ENCODE results near the gene ZEB2. TPM values are rescaled to one million over a fixed set of nuclear protein-coding genes. Genes with fewer than 3 reads are reported as not detected.

Gene ZEB2
- total RNA-seq, 2 experiments from 2014 or later = 13.5 to 14.9 TPM

- CTCF ChIA-PET = no interaction called here
- Mint-ChIP-seq H3K4me3 (no peak overlapping the region), H3K4me1 (ENCODE audit: low read depth) (peaks cover 2% of the 10 kb centered on the region), H3K9me3 (no peaks in the 10 kb centered on the region), H3K27ac (no peak overlapping the region), H3K36me3 (ENCODE audit: low read depth) (peaks cover 9% of the 10 kb centered on the region), H3K27me3 (no peaks in the 10 kb centered on the region)
- TF ChIP-seq CTCF (IDR thresholded peaks at IDR 0.05) = no peak
- POLR2A ChIA-PET = interaction anchor here (0.6 kb wide), 1 partner anchor 517 kb away, joined by 3 read pairs; no protein-coding TSS in a partner anchor
- no peak for ATAC-seq
- intact Hi-C loops (cut with micrococcal nuclease) = no loop called here
- no peak for DNase-seq
Measured at GRCh38 chr2:144389930-144390311, 130.0 kb downstream of the ZEB2 start.

- ATAC-seq = no peak
- H3K36me3 Mint-ChIP-seq (ENCODE audit: low read depth) = peaks cover 9% of the 10 kb centered on the region
Measured at GRCh38 chr2:144389151-144389929, 130.6 kb downstream of the ZEB2 start.

GRCh38 chr2:144385381-144385780 is 134.5 kb downstream of the ZEB2 start:
- intact Hi-C loops (cut with micrococcal nuclease) = no loop called here
- Mint-ChIP-seq H3K36me3 (ENCODE audit: low read depth) (peaks cover 1% of the 10 kb centered on the region), H3K4me1 (ENCODE audit: low read depth) (peaks cover 29% of the 10 kb centered on the region), H3K9me3 (no peaks in the 10 kb centered on the region), H3K4me3 (no peak overlapping the region), H3K27ac (no peak overlapping the region), H3K27me3 (no peaks in the 10 kb centered on the region)
- no peak for ATAC-seq
- ChIA-PET CTCF (no interaction called here), POLR2A (no interaction called here)
- no peak for DNase-seq
- no peak for TF ChIP-seq CTCF (IDR thresholded peaks at IDR 0.05)

More at GRCh38 chr2:144389151-144389929, 130.6 kb downstream of the ZEB2 start:
- POLR2A ChIA-PET = interaction anchor here (0.6 kb wide), 1 partner anchor 516 kb away, joined by 3 read pairs; no protein-coding TSS in a partner anchor
- no peak for DNase-seq
- H3K4me1 Mint-ChIP-seq (ENCODE audit: low read depth) = peaks cover 2% of the 10 kb centered on the region
- no peaks in the 10 kb centered on the region for H3K9me3 Mint-ChIP-seq
- H3K27ac Mint-ChIP-seq = no peak overlapping the region
- intact Hi-C loops (cut with micrococcal nuclease) = no loop called here
- H3K4me3 Mint-ChIP-seq = no peak overlapping the region
- CTCF ChIA-PET = no interaction called here
- no peak for TF ChIP-seq CTCF (IDR thresholded peaks at IDR 0.05)
- no peaks in the 10 kb centered on the region for H3K27me3 Mint-ChIP-seq

- POLR2A ChIA-PET = interaction anchor here (1.6 kb wide), 1 partner anchor 16 kb away, joined by 3 read pairs; no protein-coding TSS in a partner anchor
- DNase-seq (no peak), ATAC-seq (no peak)
- intact Hi-C loops (cut with micrococcal nuclease) = loop anchor here (5.0 kb wide), 1 partner anchor 51 kb away; a partner anchor contains a TSS
- no peak for TF ChIP-seq CTCF (IDR thresholded peaks at IDR 0.05)
- H3K27ac Mint-ChIP-seq = no peak overlapping the region
- H3K4me1 Mint-ChIP-seq (ENCODE audit: low read depth) = peaks cover 37% of the 10 kb centered on the region
- H3K27me3 Mint-ChIP-seq = no peaks in the 10 kb centered on the region
- no peak overlapping the region for H3K4me3 Mint-ChIP-seq
- H3K9me3 Mint-ChIP-seq = no peaks in the 10 kb centered on the region
- CTCF ChIA-PET = no interaction called here
- no peaks in the 10 kb centered on the region for H3K36me3 Mint-ChIP-seq (ENCODE audit: low read depth)
Measured at GRCh38 chr2:144383571-144384100, 136.3 kb downstream of the ZEB2 start.

GRCh38 chr2:144382849-144383248 is 137.1 kb downstream of the ZEB2 start:
- Mint-ChIP-seq H3K27ac (peak overlapping the region; percentile 68), H3K9me3 (no peaks in the 10 kb centered on the region), H3K4me1 (ENCODE audit: low read depth) (peaks cover 42% of the 10 kb centered on the region), H3K36me3 (ENCODE audit: low read depth) (no peaks in the 10 kb centered on the region), H3K4me3 (peak overlapping the region; percentile 14), H3K27me3 (no peaks in the 10 kb centered on the region)
- TF ChIP-seq CTCF (IDR thresholded peaks at IDR 0.05) = no peak
- intact Hi-C loops (cut with micrococcal nuclease) = loop anchor here (5.0 kb wide), 1 partner anchor 51 kb away; a partner anchor contains a TSS
- peak; percentile 51 for DNase-seq
- POLR2A ChIA-PET = interaction anchor here (1.6 kb wide), 1 partner anchor 16 kb away, joined by 3 read pairs; no protein-coding TSS in a partner anchor
- peak; percentile 96 for ATAC-seq
- CTCF ChIA-PET = interaction anchor here (1.3 kb wide), 1 partner anchor 55 kb away, joined by 3 read pairs; no protein-coding TSS in a partner anchor

Data from activated CD8-positive, alpha-beta T cell treated with anti-CD3 and anti-CD28 coated beads for 36 hours (primary cell).